ENCODE results near the gene ARHGAP29.

DNA sequence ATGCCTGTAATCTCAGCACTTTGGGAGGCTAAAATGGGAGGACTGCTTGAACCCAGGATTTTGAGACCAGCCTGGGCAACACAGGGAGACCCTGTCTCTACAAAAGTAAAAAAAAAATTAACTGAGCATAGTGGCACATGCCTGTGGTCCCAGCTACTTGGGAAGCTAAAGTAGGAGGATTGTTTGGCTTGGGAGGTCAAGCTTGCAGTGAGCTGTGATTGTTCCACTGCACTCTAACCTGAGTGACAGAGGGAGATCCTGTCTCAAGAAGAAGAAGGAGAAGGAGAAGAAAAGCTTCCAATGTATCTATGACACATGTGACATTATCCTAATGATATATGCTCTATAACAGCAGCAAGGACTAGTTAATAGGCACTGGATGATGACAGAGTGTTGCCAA lies 20.1 kb upstream of the ARHGAP29 start:
- TF ChIP-seq, protein P1, sequence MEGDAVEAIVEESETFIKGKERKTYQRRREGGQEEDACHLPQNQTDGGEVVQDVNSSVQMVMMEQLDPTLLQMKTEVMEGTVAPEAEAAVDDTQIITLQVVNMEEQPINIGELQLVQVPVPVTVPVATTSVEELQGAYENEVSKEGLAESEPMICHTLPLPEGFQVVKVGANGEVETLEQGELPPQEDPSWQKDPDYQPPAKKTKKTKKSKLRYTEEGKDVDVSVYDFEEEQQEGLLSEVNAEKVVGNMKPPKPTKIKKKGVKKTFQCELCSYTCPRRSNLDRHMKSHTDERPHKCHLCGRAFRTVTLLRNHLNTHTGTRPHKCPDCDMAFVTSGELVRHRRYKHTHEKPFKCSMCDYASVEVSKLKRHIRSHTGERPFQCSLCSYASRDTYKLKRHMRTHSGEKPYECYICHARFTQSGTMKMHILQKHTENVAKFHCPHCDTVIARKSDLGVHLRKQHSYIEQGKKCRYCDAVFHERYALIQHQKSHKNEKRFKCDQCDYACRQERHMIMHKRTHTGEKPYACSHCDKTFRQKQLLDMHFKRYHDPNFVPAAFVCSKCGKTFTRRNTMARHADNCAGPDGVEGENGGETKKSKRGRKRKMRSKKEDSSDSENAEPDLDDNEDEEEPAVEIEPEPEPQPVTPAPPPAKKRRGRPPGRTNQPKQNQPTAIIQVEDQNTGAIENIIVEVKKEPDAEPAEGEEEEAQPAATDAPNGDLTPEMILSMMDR (optimal IDR thresholded peaks at IDR 0.05 in 1 of 3, IDR thresholded peaks at IDR 0.05 in 1 of 3, conservative IDR thresholded peaks at IDR 0.05 in 1 of 3; ENCODE audit: extremely low read depth in 1 of 3, insufficient read depth in 2 of 3, low read length in 3 of 3) = no peak
- no peak for TF ChIP-seq EZH2 (IDR thresholded peaks at IDR 0.05; ENCODE audit: low read length)

Data from keratinocyte (primary cell).